Stimulated activated CD4-positive, alpha-beta T cell treated with anti-CD3 and anti-CD28 coated beads, Interleukin-15, amount 100 ng/mL, for 24 hours (primary cell): ENCODE data around the gene CACNA2D3.
"Not testable (repeated sequence)": the region's sequence is repeated elsewhere in the genome, so short reads cannot be mapped to it uniquely, and the experiment has no call there.

Source experiments
- DNase-seq: peaks from one replicate; pipeline ENCODE4 v3.0.0-alpha.2; 2020

CACNA2D3 gene

DNA sequence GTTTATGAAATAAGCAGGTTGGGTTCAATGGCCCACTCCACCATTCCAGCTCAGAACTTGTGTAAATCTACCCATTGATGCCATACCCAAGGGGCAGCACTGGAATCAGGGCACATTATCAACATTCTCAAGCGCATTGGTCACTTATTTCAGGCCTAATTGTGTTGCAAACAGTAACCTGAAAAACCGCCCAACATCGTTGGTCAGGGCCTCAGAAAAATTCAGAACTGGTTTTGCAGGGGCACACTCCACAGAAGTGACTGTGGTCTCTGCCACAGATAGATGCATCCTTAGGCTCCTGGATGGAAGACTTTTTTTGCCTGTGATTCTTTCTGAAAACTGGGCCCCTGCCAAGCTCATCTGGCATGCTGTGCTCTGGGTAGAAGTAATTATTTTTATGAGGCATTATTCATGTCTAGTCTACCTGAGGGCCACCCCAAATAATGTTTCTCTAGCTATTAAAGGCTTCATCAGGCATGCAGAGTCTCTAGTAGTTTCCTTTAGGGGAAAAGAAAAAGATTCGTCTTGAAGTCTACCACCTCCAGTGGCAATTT lies 827.2 kb downstream of the CACNA2D3 start:
- no peak for DNase-seq

DNA sequence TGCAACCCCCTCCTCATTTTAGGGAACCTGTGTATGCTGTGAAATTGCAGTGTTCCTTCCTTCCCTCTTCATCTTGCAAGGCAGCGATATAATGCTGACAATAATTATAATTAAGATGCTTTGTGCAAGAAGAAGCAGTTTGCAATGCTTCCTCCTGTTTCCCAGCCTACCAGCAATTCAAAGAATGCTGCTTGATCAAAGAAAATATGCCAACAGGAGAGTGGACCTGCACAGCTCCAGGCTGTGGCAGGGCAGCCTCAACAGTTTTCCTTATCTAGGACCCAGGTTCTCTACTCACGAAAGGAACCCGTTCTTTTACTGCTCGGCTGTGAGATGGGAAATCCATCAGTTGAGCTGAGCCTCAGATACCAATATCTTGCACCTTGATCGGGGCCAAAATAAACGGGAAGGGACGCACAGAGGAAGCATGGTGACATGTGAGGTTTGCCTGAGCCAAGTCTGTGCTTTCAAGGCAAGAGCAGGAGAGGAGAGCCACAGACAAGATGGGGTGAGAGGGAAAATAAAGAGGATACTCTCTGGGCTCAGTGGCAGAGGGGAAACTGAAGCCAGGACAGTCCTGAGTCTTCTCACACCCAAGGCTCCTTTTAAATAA lies 828.1 kb downstream of the CACNA2D3 start:
- no peak for DNase-seq

DNA sequence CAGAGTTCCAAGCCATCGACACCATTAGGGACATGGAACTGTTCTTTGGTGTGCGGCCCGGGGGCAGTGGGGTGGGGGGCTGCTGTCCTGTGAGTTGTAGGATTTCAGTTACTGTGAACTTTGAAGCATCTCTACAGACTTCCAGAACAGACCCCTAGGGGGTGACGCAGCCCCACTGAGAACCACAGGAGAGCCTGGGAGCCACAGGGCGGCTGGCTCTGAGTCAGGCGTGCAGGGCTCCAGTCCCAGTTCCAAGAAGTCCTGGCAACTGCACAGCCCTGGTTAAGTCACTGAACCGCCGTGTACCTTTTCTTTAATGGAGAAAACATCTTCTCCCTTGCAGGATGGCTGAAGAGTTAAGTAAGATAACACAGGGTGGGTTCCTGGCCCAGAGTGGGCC lies 829.1 kb downstream of the CACNA2D3 start:
- DNase-seq: no peak

DNA sequence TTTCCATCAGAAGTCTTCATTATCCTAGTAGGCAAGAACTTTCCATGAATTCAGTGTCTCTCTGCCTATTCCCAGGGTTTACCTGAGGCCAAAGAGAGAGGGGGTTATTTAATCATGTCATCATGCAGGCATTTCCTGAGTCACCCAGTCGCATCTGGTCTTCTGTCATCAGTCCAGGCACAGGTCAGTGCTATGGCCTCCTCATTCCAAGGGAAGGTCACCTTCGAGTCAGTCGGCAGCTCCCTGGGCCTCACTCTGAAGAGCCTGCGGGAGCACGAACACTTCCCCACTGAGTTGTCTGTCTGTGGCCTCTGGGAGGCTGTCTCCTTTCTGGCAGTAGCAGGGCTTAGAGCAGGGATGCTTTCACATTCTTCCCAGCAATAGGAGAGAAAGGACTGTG lies 831.7 kb downstream of the CACNA2D3 start:
- no peak for DNase-seq

DNA sequence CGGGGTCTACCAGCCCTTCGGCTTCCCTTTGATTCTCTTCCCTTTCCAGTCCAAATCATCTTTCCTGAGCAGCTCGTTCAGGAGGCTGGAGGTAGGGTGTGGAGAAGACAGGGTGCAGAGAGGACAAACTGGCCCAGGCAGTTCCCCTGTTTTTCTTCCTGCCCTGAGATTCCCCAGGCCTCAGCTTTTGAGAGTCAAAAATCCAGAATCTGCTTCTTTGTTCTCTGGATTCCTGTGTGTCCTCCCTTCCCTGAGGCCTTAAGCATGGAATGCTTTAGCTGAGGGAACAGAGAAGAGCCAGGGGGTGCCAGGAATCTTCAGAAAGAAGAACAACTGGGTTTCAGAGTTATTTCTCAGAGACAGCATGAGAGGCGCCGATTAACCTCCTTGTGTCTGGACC lies 832.2 kb downstream of the CACNA2D3 start:
- DNase-seq: no peak

DNA sequence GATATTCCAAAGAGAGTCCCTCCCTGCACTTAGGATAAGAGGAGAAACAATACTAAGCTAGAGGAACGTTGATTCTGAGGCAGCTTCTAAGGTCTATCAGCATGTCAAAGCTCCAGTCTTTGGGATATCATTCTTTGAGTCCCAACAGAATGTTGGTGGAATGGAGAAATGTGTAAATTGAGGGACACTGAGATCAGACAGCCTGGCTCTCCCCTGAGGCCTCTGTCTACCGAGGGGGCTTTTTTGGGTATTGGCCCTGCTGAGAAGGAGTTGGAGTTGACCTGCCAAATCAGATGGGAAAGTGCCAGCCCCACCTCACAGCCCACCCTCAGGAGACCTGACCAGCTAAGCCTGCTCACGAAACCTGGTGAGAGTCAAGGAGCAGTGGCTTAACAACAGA lies 833.1 kb downstream of the CACNA2D3 start:
- DNase-seq: no peak

DNA sequence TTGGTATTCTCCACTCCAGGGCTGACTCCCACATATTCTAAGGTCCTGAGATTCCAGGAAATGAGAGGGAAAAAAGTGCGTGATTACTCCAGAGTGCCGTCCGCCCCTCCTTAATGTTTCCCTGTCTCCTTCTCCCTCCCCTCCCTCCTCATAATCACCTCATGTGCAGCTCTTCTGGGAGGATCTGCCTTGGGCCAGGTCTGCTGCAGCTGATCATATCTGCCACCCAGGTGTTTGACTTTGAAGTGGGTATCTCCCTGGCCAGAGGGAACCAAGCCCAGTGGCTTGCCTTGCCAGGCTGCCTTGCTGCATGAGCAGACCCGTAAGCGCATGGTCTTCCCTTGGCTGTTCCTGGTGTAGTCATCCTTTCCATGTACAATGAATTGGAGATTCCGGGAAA lies 833.6 kb downstream of the CACNA2D3 start:
- no peak for DNase-seq

DNA sequence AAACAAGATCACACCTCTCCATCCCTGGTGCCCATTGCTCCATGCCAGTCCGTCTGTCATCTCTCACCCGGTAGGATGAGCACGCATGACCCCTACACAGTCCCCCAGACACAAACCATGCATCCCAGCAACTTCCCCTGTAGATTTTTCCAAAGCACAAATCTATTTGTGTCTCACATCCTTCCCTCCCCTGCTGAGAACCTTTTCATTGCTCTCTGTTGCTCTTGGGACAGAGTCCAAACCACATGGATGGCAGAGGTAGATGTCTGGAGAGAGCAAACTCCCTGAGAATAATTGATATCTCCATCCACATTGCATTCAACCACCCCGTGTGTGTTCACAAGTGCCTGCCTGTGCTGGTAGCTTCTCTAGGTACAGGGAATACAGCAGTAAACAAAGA lies 835.4 kb downstream of the CACNA2D3 start:
- no peak for DNase-seq

DNA sequence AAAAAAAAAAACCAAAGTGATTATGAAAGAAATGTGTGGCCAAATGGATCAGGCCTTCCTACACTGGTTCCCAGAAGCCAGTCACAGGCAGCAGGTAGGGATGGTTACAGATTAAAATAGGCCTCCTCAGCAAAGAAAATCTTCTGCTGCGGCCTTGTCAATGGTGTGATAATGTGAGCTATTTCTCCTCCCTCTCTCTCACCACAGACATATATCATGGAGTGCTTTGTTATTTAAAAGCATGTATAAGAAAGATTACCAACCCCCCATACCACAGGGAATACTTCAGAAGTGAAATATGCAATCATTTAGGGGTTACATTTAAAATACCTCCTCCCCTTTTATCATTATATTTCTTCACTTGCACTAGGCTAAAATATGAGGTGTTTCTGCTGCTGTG lies 837.7 kb downstream of the CACNA2D3 start:
- DNase-seq: no peak

DNA sequence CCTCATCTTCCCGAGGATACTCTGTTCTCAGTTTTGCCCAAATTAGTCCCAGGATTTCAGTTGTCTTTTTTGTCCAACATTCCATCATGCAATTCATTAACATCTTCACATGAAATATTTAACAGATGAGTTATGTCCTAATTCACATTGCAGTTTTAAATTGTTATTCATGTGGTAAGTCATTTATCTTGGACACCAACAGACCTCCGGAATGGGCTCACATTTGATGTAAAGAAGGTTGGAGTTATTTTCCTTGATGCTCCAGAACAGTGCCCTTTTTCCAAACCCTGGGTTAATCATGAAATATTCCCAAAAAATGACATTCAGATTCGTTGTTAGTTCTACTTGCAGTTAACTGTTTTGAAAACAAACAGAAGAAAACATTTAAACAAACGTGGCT lies 838.3 kb downstream of the CACNA2D3 start:
- no peak for DNase-seq

DNA sequence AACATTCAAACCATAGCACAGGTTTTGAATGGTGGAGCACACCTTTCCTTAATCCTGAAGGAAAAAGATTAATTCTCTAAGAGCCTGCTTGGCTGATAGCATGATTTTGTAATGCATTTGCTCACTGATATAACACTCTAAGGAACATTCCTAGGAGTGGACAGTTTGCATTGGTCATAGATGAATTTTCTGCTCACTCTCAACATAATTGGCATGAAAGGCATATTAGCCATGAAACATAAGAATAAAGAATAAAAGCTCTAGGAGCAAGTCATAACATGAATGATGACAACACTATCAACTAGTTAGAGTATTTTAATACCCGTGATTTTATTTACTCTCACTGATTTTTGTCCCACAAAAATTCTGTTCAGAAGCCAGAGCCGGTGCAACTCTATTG lies 839.8 kb downstream of the CACNA2D3 start:
- DNase-seq: no peak

DNA sequence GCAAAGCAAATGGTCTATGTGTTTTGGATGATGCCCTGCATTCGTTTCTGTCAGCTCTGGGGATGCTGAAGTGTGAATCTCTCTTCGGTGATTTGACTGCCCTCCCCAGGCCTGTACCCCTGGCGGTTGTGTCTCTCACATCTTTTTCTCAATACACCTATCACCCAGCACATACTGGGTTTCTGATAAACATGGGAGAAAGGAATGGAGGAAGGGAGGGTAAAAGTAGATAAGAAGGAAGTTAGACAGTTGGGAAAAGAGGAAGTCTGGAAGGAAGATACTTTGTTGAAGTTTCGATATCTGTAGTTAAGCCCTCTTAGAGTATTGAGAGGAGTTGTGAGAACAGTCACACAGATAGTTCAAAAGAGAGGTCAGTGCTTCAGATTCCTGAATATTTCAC lies 841.3 kb downstream of the CACNA2D3 start:
- DNase-seq: no peak

DNA sequence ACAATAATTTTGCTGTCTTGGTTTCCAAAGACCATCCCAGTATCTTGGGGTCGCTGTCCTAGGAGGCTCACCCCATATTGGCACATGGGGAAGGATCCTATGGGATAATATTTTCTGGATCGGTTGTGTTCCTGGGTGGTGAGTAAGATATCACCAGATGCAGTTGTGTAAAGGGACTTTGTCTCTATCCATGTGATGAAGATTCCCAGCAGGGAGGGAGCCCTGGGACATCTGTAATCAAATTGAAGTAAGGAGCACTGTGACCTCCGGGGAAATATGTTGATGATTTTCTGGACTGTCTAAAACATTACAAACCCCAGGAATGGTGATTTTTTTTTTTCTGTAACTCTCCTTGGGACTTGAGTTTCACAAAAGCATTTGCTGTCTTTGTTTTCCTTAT lies 841.7 kb downstream of the CACNA2D3 start:
- no peak for DNase-seq

DNA sequence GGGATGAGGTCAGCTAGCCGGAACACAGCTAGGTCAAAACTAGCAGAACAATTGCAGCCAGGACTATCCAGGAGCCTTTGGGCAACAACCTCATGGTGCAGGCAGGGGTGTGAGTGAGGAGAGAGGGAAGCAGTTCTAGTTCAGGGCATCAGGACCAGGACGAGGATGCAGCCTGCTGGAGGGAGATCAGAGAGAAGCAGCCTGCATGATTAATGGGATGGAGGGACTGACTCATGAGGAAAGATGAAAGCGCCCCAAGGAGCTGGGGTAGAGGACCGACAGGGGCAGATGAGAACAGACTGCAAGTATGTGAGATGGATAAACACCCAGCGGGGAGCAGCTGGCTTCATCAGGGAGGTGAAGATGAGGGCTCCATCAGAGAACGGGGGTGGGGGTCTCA lies 843.4 kb downstream of the CACNA2D3 start:
- no peak for DNase-seq

DNA sequence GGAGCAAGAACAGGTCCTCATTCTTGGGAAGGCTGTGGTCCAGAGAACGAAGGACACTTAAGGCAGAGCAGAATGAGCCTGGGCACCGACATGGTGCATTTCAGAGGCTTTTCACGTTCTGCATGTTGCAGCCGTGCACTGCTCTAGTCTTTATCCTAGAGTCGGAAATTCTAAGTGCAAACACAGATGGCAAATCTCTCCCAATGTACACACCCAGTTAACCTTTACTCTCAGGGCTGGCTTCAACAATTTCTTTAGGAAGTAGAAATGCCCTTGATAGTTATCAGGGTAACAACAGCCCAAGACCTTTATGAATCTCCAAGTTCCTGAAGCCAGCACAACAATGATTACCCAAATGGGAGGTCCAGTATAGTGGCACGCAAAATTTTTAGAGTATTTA lies 844.6 kb downstream of the CACNA2D3 start:
- DNase-seq: no peak

DNA sequence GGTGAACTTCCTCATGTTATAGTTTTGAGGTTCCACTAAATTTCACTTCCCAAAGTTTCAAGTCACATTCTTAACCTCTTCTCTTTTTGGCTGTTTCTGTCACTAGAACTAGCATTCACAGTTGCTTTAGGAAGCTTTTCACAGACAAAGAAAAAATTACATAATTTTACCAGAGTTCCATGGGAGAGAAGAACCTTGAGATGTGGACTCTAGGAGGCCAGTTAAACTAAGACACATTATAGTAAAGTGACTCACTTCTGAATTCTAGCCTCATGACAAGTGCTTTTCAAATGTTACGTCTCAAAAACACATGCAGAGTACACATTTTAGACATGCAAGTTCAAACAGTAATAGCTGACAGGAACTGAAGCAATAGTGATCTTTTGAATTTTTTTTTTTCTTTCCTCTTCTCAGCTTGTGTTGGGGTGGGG lies 845.4 kb downstream of the CACNA2D3 start:
- DNase-seq: no peak

DNA sequence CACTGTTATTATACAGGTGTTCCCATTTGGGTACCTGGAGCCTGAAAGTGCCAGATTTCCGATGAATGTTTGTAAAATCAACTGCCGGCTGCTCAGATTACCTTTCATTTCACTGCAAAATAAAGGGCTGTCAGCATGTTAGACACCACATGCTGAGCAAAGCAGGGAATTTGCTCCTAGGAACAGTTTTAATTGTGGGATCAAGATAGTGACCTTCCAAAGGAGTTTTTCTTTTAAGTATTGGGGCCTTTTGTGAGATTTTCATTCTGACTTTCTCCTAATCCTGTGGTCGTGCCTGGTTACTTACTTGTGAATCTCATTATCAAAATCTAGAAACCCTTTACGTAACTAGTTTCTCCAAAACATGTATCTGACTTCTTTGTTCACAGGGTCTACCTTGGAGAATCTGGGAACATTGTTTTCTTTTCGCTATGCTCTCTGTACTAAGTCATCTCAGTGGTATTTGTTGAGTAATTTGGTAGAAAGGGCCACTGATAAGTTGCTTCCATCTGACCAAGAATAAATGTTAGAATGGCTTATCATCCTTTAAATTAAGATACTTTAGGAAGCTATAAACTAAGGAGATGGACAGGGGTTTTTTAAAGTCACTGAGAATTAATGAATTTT lies 846.3 kb downstream of the CACNA2D3 start:
- DNase-seq: no peak

DNA sequence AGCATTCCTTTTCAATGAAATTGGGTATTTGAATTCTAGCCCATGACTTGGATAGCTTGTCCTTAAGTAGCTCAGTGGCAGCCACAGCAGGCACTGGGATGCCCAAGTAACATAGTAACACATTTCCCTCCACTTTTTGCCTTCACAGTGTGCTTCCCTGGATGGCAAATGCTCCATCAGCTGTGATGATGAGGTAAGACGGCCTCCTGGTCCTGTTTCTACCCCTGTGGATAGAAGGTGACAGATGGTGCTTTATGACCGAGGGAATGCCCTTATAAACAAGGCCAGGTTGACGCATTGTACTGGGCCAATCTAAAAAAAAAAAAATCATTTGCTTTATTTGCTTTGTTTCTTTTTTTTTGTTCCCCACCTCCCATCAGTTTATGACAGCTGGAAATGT lies 847.3 kb downstream of the CACNA2D3 start:
- no peak for DNase-seq

DNA sequence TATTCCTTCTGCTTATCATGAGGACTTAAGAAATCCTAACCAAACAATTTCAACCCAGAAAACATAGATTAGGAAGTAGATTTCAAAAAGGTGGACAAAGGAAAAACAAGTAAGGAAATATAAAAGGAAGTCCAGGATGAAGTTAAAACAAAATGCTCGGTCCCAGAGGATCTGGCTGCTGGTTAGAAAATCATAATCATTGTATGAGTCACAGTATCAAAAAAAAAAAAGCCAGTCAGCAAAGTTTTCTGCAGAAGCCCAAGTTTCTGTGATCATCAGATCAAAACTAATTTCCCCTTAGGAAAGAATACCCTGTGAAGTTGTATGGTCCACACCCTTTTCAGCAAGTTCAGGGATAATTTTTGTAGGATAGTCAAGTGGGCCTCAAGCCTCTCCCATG lies 848.5 kb downstream of the CACNA2D3 start:
- DNase-seq: no peak

DNA sequence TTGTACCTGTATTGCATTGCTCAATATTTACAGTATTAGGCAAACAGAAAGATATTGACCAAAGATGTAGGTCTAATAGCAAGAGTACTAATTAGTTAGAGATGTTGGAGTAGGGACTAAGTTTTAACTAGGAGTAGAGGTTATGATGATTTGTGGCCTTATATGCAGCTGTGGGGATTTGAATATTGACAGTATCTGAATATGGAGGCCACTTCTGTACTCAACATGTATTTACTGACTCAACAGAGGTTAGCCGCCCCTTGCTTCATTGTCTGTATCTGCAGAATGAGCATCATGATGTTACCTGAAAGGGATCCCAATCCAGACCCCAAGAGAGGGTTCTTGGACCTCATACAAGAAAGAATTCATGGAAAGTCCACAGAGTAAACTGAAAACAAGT lies 855.1 kb downstream of the CACNA2D3 start:
- DNase-seq: no peak

DNA sequence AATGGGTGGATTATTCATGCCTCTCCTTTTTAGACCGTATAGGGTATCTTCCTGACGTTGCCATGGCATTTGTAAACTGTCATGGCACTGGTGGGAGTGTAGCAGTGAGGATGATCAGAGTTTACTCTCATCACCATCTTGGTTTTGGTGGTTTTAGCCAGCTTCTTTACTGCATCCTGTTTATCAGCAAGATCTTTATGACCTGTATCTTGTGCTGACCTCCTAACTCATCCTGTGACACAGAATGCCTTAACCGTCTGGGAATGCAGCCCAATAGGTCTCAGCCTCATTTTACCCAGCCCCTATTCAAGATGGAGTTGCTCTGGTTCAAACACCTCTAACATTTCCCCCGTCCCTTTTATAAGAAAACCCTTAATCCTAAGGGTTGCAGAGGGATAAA lies 855.6 kb downstream of the CACNA2D3 start:
- DNase-seq: not testable (repeated sequence)

DNA sequence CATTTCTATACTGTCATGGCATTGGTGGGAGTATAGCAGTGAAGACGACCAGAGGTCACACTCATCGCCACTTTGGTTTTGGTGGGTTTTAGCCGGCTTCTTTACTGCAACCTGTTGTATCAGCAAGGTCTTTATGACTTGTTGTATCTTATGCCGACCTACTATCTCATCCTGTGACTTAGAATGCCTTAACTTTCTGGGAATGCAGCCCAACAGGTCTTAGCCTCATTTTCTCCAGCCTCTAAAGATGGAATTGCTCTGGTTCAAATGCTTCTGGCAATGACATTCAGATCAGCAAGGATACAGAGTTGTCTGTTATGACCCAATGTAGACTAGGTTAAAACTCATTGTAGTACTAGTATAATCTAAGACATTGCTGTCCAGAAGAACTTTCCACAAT lies 860.5 kb downstream of the CACNA2D3 start:
- DNase-seq: no peak

DNA sequence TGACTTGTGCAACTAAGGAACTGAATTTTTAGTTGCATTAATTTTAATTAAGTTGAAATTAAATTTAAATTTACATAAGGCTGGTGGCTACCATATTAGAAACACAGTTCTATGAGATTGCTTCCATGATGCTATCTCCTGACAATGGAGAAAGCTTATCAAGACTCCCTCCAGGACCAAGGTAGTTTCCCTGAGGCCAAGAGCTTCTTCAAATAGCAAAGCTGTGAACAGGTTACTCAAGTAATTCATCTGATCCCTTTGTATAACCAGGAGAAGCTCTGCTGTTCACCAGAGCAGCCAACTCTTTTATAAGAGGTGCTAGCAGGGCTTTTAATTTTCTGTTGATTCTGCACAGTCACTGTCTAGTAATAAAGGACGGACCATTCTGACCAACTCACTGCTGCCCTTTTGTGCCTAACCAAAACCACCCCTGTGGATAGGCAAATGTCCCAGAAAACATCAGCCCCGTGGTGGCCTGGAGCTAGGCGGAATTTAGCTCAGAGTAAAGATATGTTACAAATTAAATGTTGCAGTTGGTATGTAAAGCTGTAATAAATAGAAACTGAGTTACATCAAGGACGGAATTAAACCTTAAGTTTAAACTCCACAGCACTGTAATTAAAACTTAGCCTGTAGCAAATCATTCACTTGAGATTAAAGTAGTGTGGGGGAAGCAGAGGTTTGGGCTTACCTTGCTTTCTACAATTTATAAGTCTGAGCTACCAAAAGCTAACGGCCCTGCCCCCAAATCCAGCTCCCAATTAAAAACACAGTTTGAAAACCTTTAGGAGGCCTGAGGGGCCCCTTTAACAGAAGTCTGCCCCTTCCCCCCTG lies 861.1 kb downstream of the CACNA2D3 start:
- DNase-seq: no peak

DNA sequence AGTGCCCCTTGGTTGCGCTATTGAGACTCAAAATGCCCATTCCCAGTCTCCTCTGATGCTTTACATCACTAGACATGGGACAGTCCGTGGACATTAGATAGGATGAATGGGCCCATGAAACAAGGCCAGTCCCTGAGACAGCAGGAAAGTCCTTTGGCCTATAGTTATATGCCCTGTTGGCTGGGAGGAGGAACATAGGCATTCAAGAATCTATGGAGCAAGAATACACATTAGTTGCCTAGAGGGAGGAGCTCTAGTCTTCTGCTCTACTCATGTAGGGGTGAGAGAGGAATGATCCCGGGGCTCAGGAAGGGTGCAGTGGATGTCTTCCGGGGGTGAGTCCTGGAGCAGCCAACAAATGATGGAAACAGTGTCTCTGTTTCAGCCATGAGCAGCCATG lies 863.5 kb downstream of the CACNA2D3 start:
- no peak for DNase-seq
